Measurements from ENCODE around the gene TSHZ3.

The TSHZ3 gene

DNA sequence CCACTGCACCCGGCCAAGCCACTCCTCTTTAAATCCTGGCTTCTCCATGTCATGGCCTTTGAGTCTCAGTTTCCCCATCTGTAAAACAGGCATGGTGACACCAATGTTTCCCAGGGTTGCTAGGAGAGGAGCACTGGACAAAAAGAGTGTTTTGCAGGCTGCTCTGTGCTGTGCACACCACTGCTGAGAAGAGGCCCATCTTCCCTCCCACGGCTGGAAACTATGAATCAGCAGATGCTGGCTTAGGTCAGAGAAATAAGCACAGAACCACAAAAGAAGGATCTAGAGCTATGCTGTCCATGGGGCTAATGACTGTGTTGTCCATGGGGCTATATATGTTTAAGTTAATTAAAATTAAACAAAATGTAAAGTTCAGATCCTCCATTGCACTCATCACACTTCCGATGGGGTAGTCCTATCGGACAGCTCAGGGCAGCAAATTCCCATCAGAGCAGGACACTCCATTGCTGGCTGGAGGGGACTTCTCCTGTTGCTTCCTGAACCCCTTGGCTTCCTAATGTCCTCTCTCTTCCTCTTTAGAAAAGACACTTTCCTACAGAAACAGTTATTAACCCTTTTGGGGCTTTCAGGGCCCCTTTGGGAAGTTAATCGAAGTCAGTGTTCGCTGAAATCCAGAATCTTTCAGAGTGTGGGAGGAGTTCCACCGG lies 37.1 kb downstream of the TSHZ3 start:
- DNase-seq: no peak

DNA sequence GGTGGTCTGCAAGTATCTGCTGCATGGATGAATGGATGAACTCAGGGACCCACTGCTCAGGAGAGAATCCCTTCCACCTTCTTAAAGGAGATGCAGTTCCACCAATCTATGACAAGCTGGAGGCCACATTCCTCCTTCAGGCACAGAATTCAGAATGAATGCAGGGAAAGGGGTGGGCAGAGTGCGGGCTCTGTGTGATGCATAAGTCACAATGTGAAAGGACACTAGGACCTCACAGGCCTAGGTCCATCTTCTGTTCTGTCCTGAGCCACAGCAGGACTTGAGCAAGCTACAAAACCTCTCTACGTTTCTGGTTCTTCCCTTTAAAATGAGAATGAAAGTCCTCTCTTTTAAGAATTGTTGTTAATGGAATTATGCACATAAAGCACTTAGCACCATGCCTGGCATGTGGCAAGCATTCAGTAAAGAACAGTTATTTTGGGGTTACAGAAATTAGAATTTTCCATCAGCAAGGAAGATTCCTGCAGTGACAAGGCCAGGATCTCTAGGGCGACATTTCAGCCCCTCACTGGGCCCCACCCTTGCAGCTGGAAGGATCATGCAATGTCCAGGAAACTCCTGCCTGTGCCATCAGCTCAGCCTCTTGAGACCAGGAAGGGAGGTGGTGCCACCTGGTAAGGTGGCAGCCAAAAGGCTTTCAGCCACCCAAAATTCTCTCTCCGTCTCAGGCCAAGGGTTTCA lies 38.7 kb downstream of the TSHZ3 start:
- DNase-seq: no peak

DNA sequence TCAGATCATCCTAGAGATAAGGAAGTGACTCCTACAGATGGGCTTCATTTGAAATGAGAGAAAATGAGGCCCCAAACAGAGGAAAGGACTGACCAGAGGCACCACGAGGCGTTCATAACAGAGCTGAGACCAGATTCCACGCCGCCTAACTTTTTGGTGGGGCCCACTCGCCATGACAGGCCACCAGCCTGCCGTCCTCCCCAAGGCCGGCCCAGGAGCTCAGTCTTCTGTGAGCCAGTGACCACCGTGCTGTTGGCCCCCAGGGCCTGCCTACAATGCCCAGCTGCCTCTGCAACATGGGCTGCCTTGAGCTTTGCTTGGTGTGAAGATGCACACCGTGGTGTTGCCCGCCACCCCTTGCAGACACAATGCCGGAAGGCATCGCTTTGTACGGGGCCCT lies 40.5 kb downstream of the TSHZ3 start:
- DNase-seq: no peak

DNA sequence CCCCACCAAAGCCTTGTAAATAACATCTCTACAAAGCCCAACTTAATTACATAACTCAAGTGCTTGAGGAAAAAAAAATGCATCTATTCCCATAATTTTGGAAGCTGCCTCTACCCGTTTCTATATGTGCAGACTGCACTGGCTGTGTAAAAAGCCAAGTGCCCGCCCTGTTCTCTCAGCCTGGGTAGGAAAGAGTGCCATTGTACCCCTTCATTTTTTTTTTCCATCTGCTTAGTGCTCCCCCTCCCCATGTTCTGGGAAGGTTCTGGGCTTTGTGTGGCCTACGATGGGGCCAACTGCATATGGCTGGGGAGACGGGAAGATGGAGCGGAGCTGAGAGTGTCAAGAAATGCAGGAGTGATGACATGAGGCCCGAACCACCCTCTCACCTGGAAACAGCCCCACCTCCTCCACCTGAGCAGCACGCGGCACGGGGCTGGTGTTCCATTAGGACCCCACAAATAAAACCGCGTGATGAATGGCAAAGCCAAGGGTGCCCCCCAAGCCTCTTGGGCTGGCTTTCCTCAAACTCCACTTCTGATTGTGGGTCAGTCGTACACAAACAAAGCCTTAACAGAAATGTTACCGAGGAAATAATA lies 42.1 kb downstream of the TSHZ3 start:
- no peak for DNase-seq

DNA sequence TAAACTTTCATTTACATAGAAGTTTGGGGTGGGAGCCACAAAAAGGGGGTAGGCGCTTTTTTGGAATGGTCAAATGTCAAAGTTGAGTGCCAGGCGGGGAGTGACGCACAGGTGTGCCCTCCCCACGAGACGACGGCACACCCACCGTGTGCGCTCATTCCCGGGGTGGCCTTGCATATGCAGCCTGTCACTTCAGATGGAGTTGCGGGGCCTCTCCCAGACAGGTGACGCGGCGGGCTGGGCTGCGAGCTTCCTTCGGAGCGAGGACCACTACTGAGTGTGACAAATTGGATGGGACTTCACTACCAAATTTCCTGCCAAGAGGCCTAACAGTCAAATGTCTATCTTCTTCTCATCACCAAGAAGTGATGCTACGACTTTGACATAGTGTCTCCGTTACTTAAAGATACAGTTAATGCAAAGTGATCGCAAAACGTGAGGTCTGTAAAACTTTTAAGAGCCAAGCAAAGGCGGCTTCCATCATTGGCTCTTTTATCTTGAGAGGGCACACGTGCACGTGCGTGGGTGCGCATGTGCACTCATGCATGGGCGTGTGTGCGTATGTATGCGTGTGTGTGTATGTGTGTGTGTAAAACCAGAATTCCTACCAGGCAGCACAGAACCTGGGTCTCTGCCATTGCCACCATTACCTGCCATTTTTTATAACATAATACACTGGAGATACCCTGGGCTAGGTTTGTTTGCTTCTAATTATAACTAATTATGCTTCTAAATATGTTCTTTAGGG lies 43.1 kb downstream of the TSHZ3 start:
- no peak for DNase-seq

DNA sequence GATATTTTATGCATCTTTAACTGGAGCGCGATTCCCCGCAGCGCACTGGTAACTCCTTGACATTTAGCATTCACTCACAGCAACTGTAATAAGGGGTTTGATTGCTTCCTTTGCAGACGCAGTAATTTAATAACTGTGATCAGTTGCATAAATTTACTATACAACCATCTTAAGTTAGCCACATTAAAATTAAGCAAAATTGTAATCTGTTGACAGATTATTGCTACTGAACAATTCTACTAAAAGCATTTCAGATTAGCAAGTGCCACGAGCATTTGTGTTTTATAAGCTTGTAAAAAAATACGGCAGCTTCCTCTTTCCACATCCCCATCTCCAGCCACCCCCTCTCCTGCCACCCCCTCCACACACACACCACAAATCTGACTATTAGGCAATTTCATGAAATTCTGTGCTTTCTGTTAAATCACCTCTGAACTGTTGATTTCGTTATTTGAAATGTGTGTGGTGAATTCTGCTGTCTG lies 44.4 kb downstream of the TSHZ3 start:
- DNase-seq: no peak

DNA sequence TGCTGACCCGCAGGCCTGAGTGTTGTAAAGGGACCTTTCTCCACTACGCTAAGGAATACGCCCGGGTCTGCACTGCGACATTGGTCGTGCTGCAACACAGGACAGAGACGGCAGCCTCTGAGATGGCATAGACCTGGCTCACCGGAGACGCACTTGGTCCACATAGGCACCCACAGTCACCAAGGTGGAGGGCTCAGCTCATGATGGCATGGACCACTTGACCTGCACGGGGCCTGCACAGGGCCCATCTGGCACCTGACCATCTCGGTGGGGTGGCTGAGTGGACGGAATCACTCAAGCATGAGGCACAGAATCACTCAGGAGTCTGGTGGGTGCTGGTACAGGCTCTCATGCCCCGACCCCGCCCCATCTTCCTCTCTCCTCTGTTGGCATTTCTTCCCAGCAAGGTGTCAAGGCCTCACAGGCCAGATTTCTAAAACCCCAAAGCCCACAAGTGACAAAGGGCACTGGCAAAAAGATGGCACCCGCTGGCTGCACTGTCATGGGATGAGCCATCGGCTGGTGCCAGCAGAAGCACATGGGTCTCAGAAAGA lies 45.9 kb downstream of the TSHZ3 start:
- DNase-seq: no peak

DNA sequence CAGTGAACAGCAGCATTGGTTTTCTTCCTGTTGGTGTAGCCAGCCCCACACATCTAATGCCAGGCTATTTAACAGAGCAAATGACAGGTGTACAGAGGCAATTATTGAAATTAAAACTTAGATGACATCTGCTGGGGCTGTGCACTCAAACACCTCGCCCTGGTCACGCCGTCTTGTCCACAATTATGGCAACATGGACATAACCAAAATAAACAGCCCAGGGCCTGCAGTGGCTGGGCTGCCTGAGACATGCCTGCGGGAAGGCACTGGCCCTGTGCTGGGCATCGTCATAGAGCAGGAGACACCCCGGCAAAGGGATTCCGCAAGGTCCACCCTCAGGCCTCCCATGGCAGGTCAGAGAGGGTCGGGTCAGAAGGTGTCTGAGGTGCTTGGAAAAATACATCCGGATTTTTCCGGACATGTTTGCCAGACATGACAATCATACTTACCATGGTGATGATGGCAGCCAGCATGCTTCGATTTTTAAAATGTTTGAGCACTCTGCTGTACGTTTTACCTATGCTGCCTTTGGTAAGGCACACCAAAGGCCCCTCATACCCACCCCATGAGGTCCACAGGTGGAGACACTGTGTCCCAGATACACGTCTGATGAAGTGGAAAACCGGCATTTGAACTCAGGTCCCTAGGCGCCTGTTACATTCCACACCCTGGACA lies 47.8 kb downstream of the TSHZ3 start:
- DNase-seq: no peak

DNA sequence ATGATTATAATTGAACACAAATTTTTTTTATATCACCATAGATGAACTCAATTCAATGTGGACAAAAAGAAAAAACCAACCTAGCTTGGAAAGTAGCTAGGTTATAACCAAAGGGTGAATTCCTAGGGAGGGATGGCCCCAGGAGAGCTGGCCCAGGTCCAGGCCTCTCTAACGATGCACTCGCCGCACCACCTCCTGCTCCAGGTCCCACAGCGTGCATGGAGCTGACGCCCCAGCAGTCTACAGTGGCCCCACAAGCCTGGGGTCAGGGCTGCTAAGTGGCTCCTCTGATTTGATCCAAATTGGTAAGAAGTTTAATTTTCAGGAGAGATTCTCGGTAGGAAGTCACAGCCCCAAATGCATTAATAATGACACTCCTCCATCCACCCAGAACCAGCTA lies 48.8 kb downstream of the TSHZ3 start:
- no peak for DNase-seq

DNA sequence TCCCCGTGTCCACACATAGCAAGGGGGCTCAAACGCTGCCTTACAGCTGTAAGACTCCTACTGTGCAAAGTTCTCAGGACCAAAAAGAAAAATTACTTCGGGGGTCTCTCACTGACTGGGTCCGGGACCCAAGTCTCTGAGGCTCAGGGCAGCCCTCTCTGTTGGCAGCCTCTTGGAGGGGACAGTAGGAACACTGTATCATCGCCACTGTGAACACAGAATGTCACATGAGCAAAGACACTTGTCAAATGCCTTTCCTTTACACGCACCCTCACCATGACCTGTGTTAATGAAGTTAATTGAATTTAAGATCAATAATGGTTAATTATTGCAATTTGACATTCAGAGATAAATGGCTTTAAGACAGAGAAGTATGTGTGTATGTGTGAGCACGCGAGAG lies 49.6 kb downstream of the TSHZ3 start:
- DNase-seq: no peak

DNA sequence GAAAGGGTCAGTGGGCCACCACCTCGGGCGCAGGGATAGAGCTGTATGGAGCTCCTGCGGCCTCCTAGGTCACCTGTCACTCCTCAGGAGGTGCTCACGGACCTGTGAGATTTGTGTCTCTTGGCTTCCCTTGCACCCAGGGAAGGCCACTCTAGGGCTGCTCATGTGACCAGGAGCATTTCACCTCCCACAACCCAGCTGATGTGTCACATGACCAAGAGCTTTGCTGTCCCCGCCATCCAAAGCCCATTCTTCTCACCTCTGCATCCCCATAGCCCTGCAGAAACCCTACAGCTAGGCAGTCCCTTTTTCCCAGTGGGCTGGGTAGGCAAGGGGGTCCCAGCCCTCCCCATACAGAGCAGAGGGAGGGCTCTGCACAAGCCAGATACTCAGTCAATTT lies 51.2 kb downstream of the TSHZ3 start:
- DNase-seq: no peak

DNA sequence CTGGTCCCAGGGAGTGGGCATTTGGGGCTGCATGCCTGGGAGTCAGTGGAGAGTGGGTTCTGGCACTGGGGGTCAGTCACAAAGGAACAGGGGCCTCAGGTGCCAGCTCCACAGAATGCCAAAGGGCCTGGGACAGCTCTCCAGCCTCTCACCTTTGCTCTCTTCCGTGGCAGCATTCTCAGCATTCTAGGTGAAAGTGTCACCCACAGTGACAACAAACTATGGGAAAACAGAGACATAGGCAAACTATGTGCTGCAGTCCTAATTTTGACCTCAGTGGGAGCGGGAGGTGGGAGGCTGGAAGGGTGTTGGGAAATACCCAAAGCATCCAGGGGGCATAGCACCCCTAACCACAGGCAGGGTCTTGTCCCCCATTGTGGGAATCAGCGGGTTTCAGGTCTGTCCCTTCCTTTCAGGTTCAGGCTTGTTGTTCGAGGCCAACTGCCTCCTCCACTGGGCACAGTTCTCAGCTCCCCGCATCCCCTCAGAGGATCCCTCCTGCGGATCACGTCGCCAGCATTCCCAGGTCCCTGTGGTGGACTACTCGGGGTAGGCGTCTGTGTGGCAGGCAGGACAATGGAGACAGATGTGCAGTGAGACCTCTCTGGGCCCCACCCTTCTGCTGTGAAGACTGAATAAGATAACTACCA lies 52.4 kb downstream of the TSHZ3 start:
- DNase-seq: no peak

DNA sequence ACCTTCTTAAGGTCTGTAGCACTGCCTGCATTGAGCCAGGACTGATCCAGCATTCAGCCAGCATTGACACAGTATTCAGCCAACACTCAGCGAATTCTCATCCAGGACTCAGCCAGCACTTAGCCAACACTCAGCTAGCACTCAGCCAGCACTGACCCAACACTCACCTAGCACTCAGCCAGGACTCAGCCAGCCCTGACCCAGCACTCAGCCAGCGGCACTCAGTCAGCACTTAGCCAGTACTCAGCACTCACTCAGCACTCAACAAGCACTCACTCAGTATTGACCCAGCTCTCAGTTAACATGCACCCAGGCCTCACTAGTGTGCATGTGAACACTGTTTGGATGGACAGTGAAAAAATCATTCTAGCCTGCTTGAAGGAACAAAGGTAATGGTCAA lies 55.0 kb downstream of the TSHZ3 start:
- DNase-seq: no peak

DNA sequence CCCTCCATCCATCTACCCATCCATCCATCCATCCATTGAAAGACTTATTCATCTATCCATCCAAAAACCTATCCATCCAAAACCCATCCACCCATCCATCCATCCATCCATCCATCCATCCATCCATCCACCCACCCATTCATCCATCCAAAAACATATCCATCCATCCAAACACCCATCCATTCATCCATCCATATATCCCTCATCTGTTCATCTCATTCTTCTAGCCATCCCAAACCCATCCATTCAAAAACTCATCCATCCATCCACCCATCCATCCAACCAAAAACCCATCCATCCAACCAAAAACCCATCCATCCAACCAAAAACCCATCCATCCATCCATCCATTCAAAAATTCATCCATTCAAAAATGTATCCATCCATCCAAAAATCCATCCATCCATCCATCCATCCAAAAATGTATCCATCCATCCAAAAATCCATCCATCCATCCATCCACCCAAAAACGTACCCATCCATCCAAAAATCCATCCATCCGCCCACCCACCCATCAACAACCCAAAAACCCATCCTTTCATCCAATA lies 56.5 kb downstream of the TSHZ3 start:
- DNase-seq: no peak

DNA sequence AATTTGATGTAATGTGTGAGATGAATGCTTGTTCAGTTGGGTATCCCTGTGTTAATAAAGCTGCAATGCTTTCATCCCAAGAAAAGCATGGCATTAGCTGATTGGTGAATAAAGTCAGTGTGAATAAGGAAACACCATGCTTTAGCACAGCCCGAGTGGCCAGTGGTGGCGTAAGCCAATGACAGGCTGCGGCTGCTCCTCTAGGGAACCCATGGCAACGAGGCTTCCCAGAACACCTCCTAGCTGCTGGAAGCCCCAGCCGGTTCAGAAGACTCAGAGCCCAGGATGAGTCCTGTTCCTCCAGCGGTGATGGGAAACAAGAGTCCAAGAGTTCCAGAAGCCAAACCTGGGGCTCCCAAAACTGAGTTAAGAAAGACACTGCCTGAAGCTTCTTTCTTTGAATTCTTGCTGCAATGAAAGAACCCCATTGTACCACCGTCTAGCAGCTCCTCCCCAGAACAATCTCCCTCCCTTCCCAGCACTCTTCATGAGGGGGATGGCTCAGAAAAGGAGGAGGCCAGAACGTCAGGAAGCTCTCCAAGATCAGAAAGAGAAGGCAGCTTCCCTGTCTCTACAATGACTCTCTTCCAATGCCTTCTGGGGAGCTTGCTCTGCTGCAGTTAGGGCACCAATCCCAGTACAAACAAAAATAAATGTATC lies 58.2 kb downstream of the TSHZ3 start:
- DNase-seq: no peak

DNA sequence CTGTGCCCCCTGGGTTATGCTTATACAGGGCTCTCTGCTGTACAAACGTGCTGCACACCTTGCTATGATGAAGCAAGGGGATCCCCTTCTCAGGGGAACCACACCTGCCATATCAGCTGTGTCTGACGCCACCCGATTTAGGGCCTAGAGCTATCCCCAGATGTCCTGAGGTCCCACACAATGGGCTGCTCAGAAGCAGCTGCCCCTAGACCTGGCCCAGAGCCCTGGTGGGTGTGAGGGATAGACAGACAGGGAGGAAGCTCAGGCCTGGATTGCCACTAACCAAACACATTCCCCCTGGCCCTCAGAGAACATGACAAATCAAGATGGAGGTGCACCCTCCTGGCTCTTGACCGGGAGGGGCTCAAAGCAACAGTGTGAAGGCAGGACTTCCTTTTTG lies 59.3 kb downstream of the TSHZ3 start:
- DNase-seq: no peak

DNA sequence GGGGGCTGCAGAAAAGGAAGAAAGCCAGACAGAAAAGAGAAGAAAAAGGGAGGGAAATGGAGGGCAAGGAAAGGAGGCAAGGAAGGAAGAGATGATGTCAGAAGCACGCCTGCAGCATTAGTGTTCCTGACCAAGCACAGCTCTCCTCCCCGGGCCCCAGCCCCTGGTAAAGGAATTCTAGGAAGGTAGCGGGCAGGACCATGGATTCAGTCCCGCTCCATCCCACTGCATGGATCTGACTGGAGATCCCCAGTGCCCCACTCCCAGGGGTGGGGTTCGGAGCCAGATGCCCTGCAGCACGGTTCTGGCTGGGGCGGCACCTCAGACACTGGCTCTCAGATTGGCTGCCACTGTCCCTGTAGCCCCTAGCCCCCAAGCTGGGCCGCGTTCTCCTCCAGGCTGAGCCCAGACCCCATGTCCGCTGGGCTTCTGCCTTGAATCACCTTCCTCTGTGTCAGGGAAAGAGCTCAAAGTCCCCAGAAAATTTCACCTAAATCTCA lies 59.8 kb downstream of the TSHZ3 start:
- no peak for DNase-seq

DNA sequence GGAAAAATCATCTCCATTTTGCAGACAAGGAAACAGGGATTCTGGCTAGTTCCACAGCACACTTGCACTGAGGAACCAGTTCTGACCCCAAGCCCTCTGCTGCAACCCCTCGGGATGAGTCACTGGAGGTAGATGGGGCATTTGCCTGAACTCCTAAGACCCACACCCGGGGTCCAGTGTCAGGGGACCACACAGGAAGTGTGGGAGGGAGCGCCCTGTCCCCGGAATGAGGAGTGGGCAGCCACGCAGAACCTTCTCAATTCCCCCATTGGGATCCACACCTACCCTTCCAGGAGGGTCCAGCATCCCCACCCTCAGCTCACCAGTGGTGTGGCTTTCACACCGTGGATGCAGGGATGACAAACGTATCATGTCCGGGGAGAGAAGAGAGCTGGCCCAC lies 62.7 kb downstream of the TSHZ3 start:
- DNase-seq: no peak

DNA sequence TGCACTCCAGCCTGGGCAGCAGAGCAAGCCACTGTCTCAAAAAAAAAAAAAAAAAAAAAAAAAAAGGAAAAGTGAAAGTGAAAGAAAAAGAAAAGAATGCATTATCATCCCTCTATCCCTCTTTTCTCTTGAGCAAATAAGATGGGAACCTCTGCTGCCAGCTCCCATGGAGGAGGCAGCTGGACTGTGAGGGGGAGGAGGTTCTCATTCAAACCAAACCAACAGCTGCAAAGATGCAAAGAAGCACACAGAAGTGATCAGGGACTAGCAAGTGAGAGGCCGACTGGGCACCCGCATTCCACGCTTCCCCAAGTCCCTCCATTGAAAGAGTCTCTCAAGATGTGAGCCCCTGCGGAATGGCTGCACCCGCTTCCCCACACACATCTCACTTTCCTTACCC lies 63.5 kb downstream of the TSHZ3 start:
- DNase-seq: no peak

DNA sequence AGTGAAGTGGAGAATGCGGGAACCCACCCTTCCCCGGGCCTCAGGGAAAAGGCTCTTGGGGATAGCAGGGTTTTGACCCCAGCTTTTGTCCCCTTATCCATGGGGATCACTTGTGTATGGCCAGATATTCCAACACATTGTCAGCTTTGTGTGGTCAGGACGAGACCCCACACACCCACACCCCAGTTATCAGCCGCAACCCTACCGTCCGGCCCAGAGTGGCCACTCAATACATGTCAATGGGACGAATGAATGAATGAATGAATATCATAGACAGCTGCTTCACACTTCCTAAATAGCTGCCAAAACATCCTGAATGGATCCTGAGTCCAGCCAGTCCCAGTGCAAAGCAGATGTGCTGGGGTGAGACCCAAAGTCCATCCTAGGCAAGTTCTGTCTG lies 64.6 kb downstream of the TSHZ3 start:
- no peak for DNase-seq

DNA sequence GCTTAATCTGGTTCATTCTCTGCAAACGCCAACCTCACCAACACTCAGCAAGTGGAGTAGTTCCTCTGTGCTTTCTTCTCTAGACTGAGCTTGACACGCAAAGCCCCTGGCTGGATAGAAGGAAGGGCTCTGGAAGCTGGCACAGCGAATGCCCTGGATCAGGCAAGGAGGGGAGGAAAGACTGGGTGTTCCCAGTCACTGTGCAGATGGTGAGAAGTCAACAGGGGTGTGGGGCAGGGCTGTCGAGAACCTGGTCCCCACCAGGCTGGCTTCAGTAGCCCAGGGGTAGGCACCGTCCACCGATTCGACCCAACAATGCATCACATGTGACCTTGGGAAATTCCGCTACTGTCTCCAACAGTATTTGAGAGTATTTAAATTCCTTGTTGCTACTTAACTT lies 65.5 kb downstream of the TSHZ3 start:
- DNase-seq: no peak
